Subcutaneous adipose tissue (tissue), 4 donors: ENCODE measurements around the gene SMIM23. TPM values are rescaled to one million over a fixed set of nuclear protein-coding genes. Genes with fewer than 3 reads are reported as not detected.

Experiments
- CTCF ChIP-seq: fragments of 450-650 bp; IDR thresholded peaks from one replicate; pipeline ENCODE4 v1.5.1; 2016; ENCODE audit warnings: low read depth, mild to moderate bottlenecking, control low read depth, antibody characterized with exemption, moderate library complexity
- total RNA-seq, 4 donors: library from RNA; depleted of rRNA; stranded (reverse); fragments of >200 nt; gene quantifications; one replicate each; pipeline ENCODE4 v1.1.0, GENCODE V29; 2016

Gene SMIM23
- total RNA-seq, 4 donors from 2014 or later = not detected

GRCh38 chr5:171832775-171833174 is 47.2 kb downstream of the SMIM23 start:
- TF ChIP-seq CTCF = no peak

GRCh38 chr5:171834461-171834860 is 48.8 kb downstream of the SMIM23 start:
- no peak for TF ChIP-seq CTCF

- TF ChIP-seq CTCF = no peak
These were observed 49.4 kb downstream of the SMIM23 start for GRCh38 chr5:171835066-171835465.

GRCh38 chr5:171837522-171837921 is 51.9 kb downstream of the SMIM23 start:
- no peak for TF ChIP-seq CTCF

GRCh38 chr5:171838066-171838465 is 52.4 kb downstream of the SMIM23 start:
- no peak for TF ChIP-seq CTCF

- no peak for TF ChIP-seq CTCF
These were observed 53.5 kb downstream of the SMIM23 start for GRCh38 chr5:171839112-171839511.

- TF ChIP-seq CTCF = no peak
These were observed 54.4 kb downstream of the SMIM23 start for GRCh38 chr5:171840066-171840465.

Other genes with a start within 250 kb of the SMIM23 start
- gene FBXW11, start 220.8 kb downstream of the SMIM23 start, total RNA-seq = 10 to 100 TPM; 51.8 to 66.1 (median 59.8) TPM